OCI-LY3 (cell line): ENCODE data around the gene GRIK1.

Source experiments
- H2AFZ ChIP-seq: fragments of 200-600, 300-600 bp; shearing (Covaris generic); 2 replicates; pipeline ENCODE4 v1.6.0; 2014; ENCODE audit warnings: antibody characterized with exemption, low read depth, low read length
- H3K27ac ChIP-seq: fragments of 200-600, 300-600 bp; sonication (generic); 2 replicates; pipeline ENCODE4 v1.5.1; 2014; ENCODE audit warnings: mild to moderate bottlenecking, low read length, moderate library complexity, mixed read lengths
- H3K27me3 ChIP-seq: fragments of 200-600, 300-600 bp; sonication (generic); 2 replicates; pipeline ENCODE4 v1.6.1; 2014; ENCODE audit warnings: low read depth, low read length, mixed read lengths
- H3K36me3 ChIP-seq: fragments of 200-600, 300-600 bp; sonication (generic); replicated peaks from 2 replicates; pipeline ENCODE3; 2014; ENCODE audit warnings: low read depth, low read length, mixed read lengths
- H3K4me1 ChIP-seq: fragments of 300-600, 200-600 bp; sonication (generic); 2 replicates; pipeline ENCODE4 v1.6.1; 2014; ENCODE audit warnings: low read length, mixed read lengths
- H3K4me2 ChIP-seq: fragments of 200-600, 300-600 bp; sonication (generic); 2 replicates; pipeline ENCODE4 v1.6.1; 2014; ENCODE audit warnings: low read length, mixed read lengths
- H3K4me3 ChIP-seq: fragments of 300-600, 200-600 bp; sonication (generic); 2 replicates; pipeline ENCODE4 v1.5.1; 2014; ENCODE audit warnings: antibody characterized with exemption, mild to moderate bottlenecking, low read length, moderate library complexity
- H3K79me2 ChIP-seq: fragments of 300-600, 200-600 bp; shearing (Covaris generic); 2 replicates; pipeline ENCODE4 v1.6.1; 2014; ENCODE audit warnings: mild to moderate bottlenecking, low read length, mixed read lengths
- H3K9ac ChIP-seq: fragments of 300-600, 200-600 bp; shearing (Covaris generic); 2 replicates; pipeline ENCODE4 v1.6.0; 2014; ENCODE audit warnings: mild to moderate bottlenecking, low read length, moderate library complexity
- H3K9me3 ChIP-seq: fragments of 200-600, 300-600 bp; shearing (Covaris generic); 2 replicates; pipeline ENCODE4 v1.6.1; 2014; ENCODE audit warnings: low read length, mixed read lengths; ENCODE audit not compliant: insufficient read depth
- H4K20me1 ChIP-seq: fragments of 200-600, 300-600 bp; sonication (generic); 2 replicates; pipeline ENCODE4 v1.6.1; 2016; ENCODE audit warnings: low read length, mixed read lengths; ENCODE audit not compliant: insufficient read depth
- CTCF ChIP-seq: fragments of 200-600, 300-600 bp; sonication (generic); IDR thresholded peaks from 2 replicates; pipeline ENCODE4 v1.5.1; 2014; ENCODE audit warnings: antibody characterized with exemption, low read length, low read depth
- EZH2phosphoT487 ChIP-seq: fragments of 200-600 bp; shearing (Covaris generic); IDR thresholded peaks from 2 replicates; pipeline ENCODE4 v1.6.1; 2018; ENCODE audit warnings: antibody characterized with exemption, mixed run types, low read depth

The GRIK1 gene

GRCh38 chr21:29496337-29496736 is 443.5 kb downstream of the GRIK1 start:
- H3K4me2 ChIP-seq: no peak overlapping the region
- H3K27me3 ChIP-seq: no peaks in the 10 kb centered on the region
- H3K4me1 ChIP-seq: peaks cover 6% of the 10 kb centered on the region; the same call in 1 of the 2 replicates
- H2AFZ ChIP-seq: no peak overlapping the region
- no peaks in the 10 kb centered on the region for H3K9me3 ChIP-seq
- H3K36me3 ChIP-seq: no peaks in the 10 kb centered on the region
- no peak overlapping the region for H3K4me3 ChIP-seq
- H3K27ac ChIP-seq: no peak overlapping the region
- no peaks in the 10 kb centered on the region for H3K79me2 ChIP-seq
- no peaks in the 10 kb centered on the region for H4K20me1 ChIP-seq
- TF ChIP-seq EZH2phosphoT487: no peak
- TF ChIP-seq CTCF: no peak
- H3K9ac ChIP-seq: no peak overlapping the region

- Histone ChIP-seq H3K4me2 (no peak overlapping the region), H3K27ac (no peak overlapping the region), H3K27me3 (no peaks in the 10 kb centered on the region), H2AFZ (no peak overlapping the region), H3K4me3 (no peak overlapping the region), H3K9me3 (no peaks in the 10 kb centered on the region), H3K9ac (no peak overlapping the region), H3K36me3 (no peaks in the 10 kb centered on the region), H3K79me2 (no peaks in the 10 kb centered on the region), H3K4me1 (peaks cover 6% of the 10 kb centered on the region; the same call in 1 of the 2 replicates), H4K20me1 (no peaks in the 10 kb centered on the region)
- TF ChIP-seq EZH2phosphoT487: no peak
Observed at GRCh38 chr21:29490016-29490415, 449.8 kb downstream of the GRIK1 start.

- no peak overlapping the region for H3K9ac ChIP-seq
- H3K4me3 ChIP-seq: no peak overlapping the region
- H3K4me2 ChIP-seq: no peak overlapping the region
- H2AFZ ChIP-seq: no peak overlapping the region
- no peaks in the 10 kb centered on the region for H4K20me1 ChIP-seq
- TF ChIP-seq CTCF (no peak), EZH2phosphoT487 (no peak)
- H3K27ac ChIP-seq: no peak overlapping the region
- H3K79me2 ChIP-seq: no peaks in the 10 kb centered on the region
- H3K9me3 ChIP-seq: no peaks in the 10 kb centered on the region
- H3K36me3 ChIP-seq: peaks cover 7% of the 10 kb centered on the region
- no peaks in the 10 kb centered on the region for H3K27me3 ChIP-seq
- H3K4me1 ChIP-seq: no peaks in the 10 kb centered on the region
Observed at GRCh38 chr21:29487154-29487553, 452.6 kb downstream of the GRIK1 start.
